HEK293 (cell line): ENCODE data around the gene TEDC2.
A peak's percentile ranks its signal among the peaks of the same experiment; 100 is the strongest.

Experiments
- EGR2 ChIP-seq: fragments of 450-650 bp; formaldehyde crosslinking; IDR thresholded peaks from 2 replicates; pipeline ENCODE4 v1.5.1; 2016; ENCODE audit warnings: low read depth, missing biosample characterization, missing genetic modification characterization
- GLIS1 ChIP-seq: fragments of 450-650 bp; formaldehyde crosslinking; IDR thresholded peaks from 2 replicates; pipeline ENCODE4 v1.5.1; 2016; ENCODE audit warnings: missing biosample characterization, missing genetic modification characterization
- INSM2 ChIP-seq: fragments of 450-650 bp; formaldehyde crosslinking; IDR thresholded peaks from 2 replicates; pipeline ENCODE4 v1.5.1; 2016; ENCODE audit warnings: missing biosample characterization, missing genetic modification characterization
- MZF1 ChIP-seq: fragments of 450-650 bp; formaldehyde crosslinking; IDR thresholded peaks from 2 replicates; pipeline ENCODE4 v1.5.1; 2017; ENCODE audit warnings: missing biosample characterization, missing genetic modification characterization, borderline replicate concordance
- PRDM10 ChIP-seq: fragments of 450-650 bp; formaldehyde crosslinking; IDR thresholded peaks from 2 replicates; pipeline ENCODE4 v1.5.1; 2016; ENCODE audit warnings: missing biosample characterization, missing genetic modification characterization
- SP3 ChIP-seq: fragments of 450-650 bp; formaldehyde crosslinking; IDR thresholded peaks from 2 replicates; pipeline ENCODE4 v1.5.1; 2016; ENCODE audit warnings: missing biosample characterization, missing genetic modification characterization
- ZBTB44 ChIP-seq: fragments of 450-650 bp; IDR thresholded peaks from 2 replicates; pipeline ENCODE4 v1.5.1; 2018; ENCODE audit warnings: missing biosample characterization, mild to moderate bottlenecking, missing genetic modification characterization
- ZFHX2 ChIP-seq: fragments of 450-650 bp; formaldehyde crosslinking; conservative IDR thresholded peaks from 2 replicates; pipeline ENCODE4 v1.5.1; 2016; ENCODE audit warnings: missing biosample characterization, missing genetic modification characterization
- ZIC2 ChIP-seq: fragments of 450-650 bp; formaldehyde crosslinking; IDR thresholded peaks from 2 replicates; pipeline ENCODE4 v1.5.1; 2016; ENCODE audit warnings: missing biosample characterization, missing genetic modification characterization
- ZNF211 ChIP-seq: fragments of 450-650 bp; formaldehyde crosslinking; IDR thresholded peaks from 2 replicates; pipeline ENCODE4 v1.5.1; 2016; ENCODE audit warnings: low read depth, missing biosample characterization, missing genetic modification characterization
- ZNF214 ChIP-seq: fragments of 450-650 bp; formaldehyde crosslinking; IDR thresholded peaks from 2 replicates; pipeline ENCODE4 v1.5.1; 2017; ENCODE audit warnings: missing biosample characterization, mild to moderate bottlenecking, missing genetic modification characterization, borderline replicate concordance
- ZNF239 ChIP-seq: fragments of 450-650 bp; formaldehyde crosslinking; IDR thresholded peaks from 2 replicates; pipeline ENCODE4 v1.5.1; 2016; ENCODE audit warnings: missing biosample characterization, missing genetic modification characterization
- ZNF26 ChIP-seq: fragments of 450-650 bp; formaldehyde crosslinking; IDR thresholded peaks from 2 replicates; pipeline ENCODE4 v1.5.1; 2016; ENCODE audit warnings: missing biosample characterization, missing genetic modification characterization
- ZNF280D ChIP-seq: fragments of 450-650 bp; formaldehyde crosslinking; IDR thresholded peaks from 2 replicates; pipeline ENCODE4 v1.5.1; 2016; ENCODE audit warnings: missing biosample characterization, missing genetic modification characterization
- ZNF302 ChIP-seq: fragments of 450-650 bp; formaldehyde crosslinking; IDR thresholded peaks from 2 replicates; pipeline ENCODE4 v1.5.1; 2016; ENCODE audit warnings: missing biosample characterization, missing genetic modification characterization, low read depth
- ZNF341 ChIP-seq: fragments of 450-650 bp; formaldehyde crosslinking; IDR thresholded peaks from 2 replicates; pipeline ENCODE4; 2016; ENCODE audit warnings: low read depth, missing biosample characterization, missing genetic modification characterization
- ZNF404 ChIP-seq: fragments of 450-650 bp; formaldehyde crosslinking; IDR thresholded peaks from 2 replicates; pipeline ENCODE4 v1.5.1; 2017; ENCODE audit warnings: missing biosample characterization, missing genetic modification characterization
- ZNF426 ChIP-seq: fragments of 450-650 bp; formaldehyde crosslinking; IDR thresholded peaks from 2 replicates; pipeline ENCODE4 v1.5.1; 2017; ENCODE audit warnings: missing biosample characterization, missing genetic modification characterization, mild to moderate bottlenecking, inconsistent platforms, moderate library complexity
- ZNF521 ChIP-seq: fragments of 450-650 bp; formaldehyde crosslinking; IDR thresholded peaks from 2 replicates; pipeline ENCODE4 v1.5.1; 2017; ENCODE audit warnings: missing biosample characterization, mild to moderate bottlenecking, missing genetic modification characterization
- ZNF529 ChIP-seq: fragments of 450-650 bp; formaldehyde crosslinking; IDR thresholded peaks from 2 replicates; pipeline ENCODE4 v1.5.1; 2017; ENCODE audit warnings: missing genetic modification characterization, missing biosample characterization; ENCODE audit not compliant: insufficient replicate concordance
- ZNF548 ChIP-seq: fragments of 450-650 bp; formaldehyde crosslinking; IDR thresholded peaks from 2 replicates; pipeline ENCODE4 v1.5.1; 2016; ENCODE audit warnings: missing biosample characterization, missing genetic modification characterization
- ZNF610 ChIP-seq: fragments of 450-650 bp; formaldehyde crosslinking; IDR thresholded peaks from 2 replicates; pipeline ENCODE4 v1.5.1; 2016; ENCODE audit warnings: missing biosample characterization, missing genetic modification characterization, borderline replicate concordance
- ZNF623 ChIP-seq: fragments of 450-650 bp; formaldehyde crosslinking; IDR thresholded peaks from 2 replicates; pipeline ENCODE4 v1.5.1; 2016; ENCODE audit warnings: missing biosample characterization, missing genetic modification characterization
- ZNF629 ChIP-seq: fragments of 450-650 bp; formaldehyde crosslinking; IDR thresholded peaks from 2 replicates; pipeline ENCODE4 v1.5.1; 2017; ENCODE audit warnings: missing biosample characterization, missing genetic modification characterization
- ZNF837 ChIP-seq: fragments of 450-650 bp; formaldehyde crosslinking; IDR thresholded peaks from 2 replicates; pipeline ENCODE4 v1.5.1; 2016; ENCODE audit warnings: missing biosample characterization, missing genetic modification characterization
- ZSCAN4 ChIP-seq: fragments of 450-650 bp; formaldehyde crosslinking; IDR thresholded peaks from 2 replicates; pipeline ENCODE4 v1.5.1; 2017; ENCODE audit warnings: missing biosample characterization, missing genetic modification characterization
- ZXDB ChIP-seq: fragments of 450-650 bp; formaldehyde crosslinking; IDR thresholded peaks from 2 replicates; pipeline ENCODE4 v1.5.1; 2016; ENCODE audit warnings: missing biosample characterization, missing genetic modification characterization

TEDC2 gene

GRCh38 chr16:2475413-2476344, 15.8 kb downstream of the TEDC2 start (continued):
- peak; percentile 81 for TF ChIP-seq SP3
- peak; percentile 96 for TF ChIP-seq ZIC2 (tag by site-specific recombination)
- no peak for TF ChIP-seq ZNF211 (tag by site-specific recombination)
- TF ChIP-seq ZNF280D (tag by site-specific recombination) = no peak
- no peak for TF ChIP-seq ZNF521 (tag by site-specific recombination)
- TF ChIP-seq ZNF629 (tag by site-specific recombination) = no peak
- no peak for TF ChIP-seq ZXDB
- no peak for TF ChIP-seq ZNF404
- TF ChIP-seq ZBTB44 (tag by site-specific recombination) = no peak
- no peak for TF ChIP-seq ZNF302 (tag by site-specific recombination)
- no peak for TF ChIP-seq INSM2 (tag by site-specific recombination)
- no peak for TF ChIP-seq ZNF214 (tag by site-specific recombination)
- no peak for TF ChIP-seq ZNF341 (tag by site-specific recombination)
- TF ChIP-seq ZNF837 (tag by site-specific recombination) = no peak
- no peak for TF ChIP-seq ZNF610
- no peak for TF ChIP-seq ZNF26 (tag by site-specific recombination)
- no peak for TF ChIP-seq ZNF548 (tag by site-specific recombination)
- TF ChIP-seq ZNF529 (tag by site-specific recombination) = no peak
- no peak for TF ChIP-seq ZNF426
- peak; percentile 86 for TF ChIP-seq EGR2
- peak; percentile 77 for TF ChIP-seq ZFHX2 (tag by site-specific recombination)
- TF ChIP-seq ZNF239 (tag by site-specific recombination) = no peak
- TF ChIP-seq GLIS1 (tag by site-specific recombination) = peak; percentile 99
- no peak for TF ChIP-seq PRDM10
- TF ChIP-seq ZNF623 (tag by site-specific recombination) = no peak
- no peak for TF ChIP-seq ZSCAN4
- no peak for TF ChIP-seq MZF1
